H1 (cell line): ENCODE data around the gene FN3KRP. TPM values are rescaled to one million over a fixed set of nuclear protein-coding genes. Genes with fewer than 3 reads are reported as not detected.

Experiments
- CTCF ChIA-PET: fragments of 300-600 bp; sonication (Branson Sonifier 250); formaldehyde crosslinking; loops from one replicate; lab custom pipeline; 2021; ENCODE audit not compliant: partially characterized antibody; lab: Charles Lee
- POLR2A ChIA-PET: fragments of 300-600 bp; sonication (Branson Sonifier 250); formaldehyde crosslinking; loops from one replicate; lab custom pipeline; 2021; ENCODE audit warnings: inconsistent platforms; ENCODE audit not compliant: partially characterized antibody; lab: Charles Lee
- DNase-seq, 2 experiments: peaks; one replicate each; pipeline versions ENCODE4 v3.0.0 to v3.0.0-alpha.2; 2010 to 2022; ENCODE audit warnings: low spot score in 2 of 2, low read depth in 1 of 2, mixed read lengths in 1 of 2
- FAIRE-seq: peaks from 2 replicates; lab custom pipeline; 2011; peaks lifted over from hg19 to GRCh38; lab: Jason Lieb, UNC
- H2AFZ ChIP-seq: 2 replicates; pipeline ENCODE4 v1.8.1; 2012; ENCODE audit warnings: low read length, inconsistent platforms
- H2AK5ac ChIP-seq: 2 replicates; pipeline ENCODE4 v1.6.1; 2013; ENCODE audit warnings: low read depth, low read length
- H2BK120ac ChIP-seq: replicated peaks from 2 replicates; pipeline ENCODE3; 2013; ENCODE audit warnings: low read depth, low read length, inconsistent platforms
- H2BK12ac ChIP-seq: 2 replicates; pipeline ENCODE4 v1.6.1; 2013; ENCODE audit warnings: low read depth, low read length
- H2BK15ac ChIP-seq: 2 replicates; pipeline ENCODE4 v1.6.1; 2013; ENCODE audit warnings: low read length
- H2BK20ac ChIP-seq: 2 replicates; pipeline ENCODE4 v1.6.1; 2013; ENCODE audit warnings: low read length
- H2BK5ac ChIP-seq: 2 replicates; pipeline ENCODE4 v1.6.1; 2013; ENCODE audit warnings: low read depth, low read length
- H3K14ac ChIP-seq: 2 replicates; pipeline ENCODE4 v1.6.1; 2013; ENCODE audit warnings: inconsistent platforms; ENCODE audit not compliant: insufficient read length
- H3K18ac ChIP-seq: 2 replicates; pipeline ENCODE4 v1.6.1; 2013; ENCODE audit warnings: low read length; ENCODE audit errors: extremely low read depth
- H3K23ac ChIP-seq: 2 replicates; pipeline ENCODE4 v1.6.1; 2013; ENCODE audit warnings: inconsistent platforms; ENCODE audit not compliant: insufficient read length
- H3K23me2 ChIP-seq: 2 replicates; pipeline ENCODE4 v1.6.1; 2013; ENCODE audit warnings: low read depth, low read length
- H3K27ac ChIP-seq: 2 replicates; pipeline ENCODE4 v1.6.1; 2011; ENCODE audit warnings: low read depth, low read length, inconsistent platforms
- H3K27me3 ChIP-seq, 4 experiments: replicated peaks in 1 of 4; 1 replicate in 1 of 4; 2 replicates in 3 of 4; pipeline versions ENCODE4 v1.6.1 to v1.8.1; 2011 to 2013; ENCODE audit warnings: low read length in 3 of 4, mild to moderate bottlenecking in 3 of 4, inconsistent platforms in 2 of 4, mixed read lengths in 2 of 4, moderate library complexity in 1 of 4; ENCODE audit not compliant: control insufficient read depth in 3 of 4, insufficient read depth in 3 of 4; ENCODE audit errors: extremely low read depth in 1 of 4
- H3K36me3 ChIP-seq, 4 experiments: 2 replicates each; pipeline versions ENCODE4 v1.6.1 to v1.8.1; 2011 to 2013; ENCODE audit warnings: mild to moderate bottlenecking in 4 of 4, low read length in 3 of 4, moderate library complexity in 2 of 4, control low read depth in 1 of 4, inconsistent platforms in 1 of 4; ENCODE audit not compliant: insufficient read depth in 4 of 4, control insufficient read depth in 2 of 4
- H3K4ac ChIP-seq: replicated peaks from 2 replicates; pipeline ENCODE3; 2013; ENCODE audit warnings: low read length, low read depth, mixed read lengths, inconsistent platforms; ENCODE audit not compliant: insufficient read length
- H3K4me1 ChIP-seq, 4 experiments: replicated peaks in 1 of 4; 1 replicate in 1 of 4; 2 replicates in 3 of 4; pipeline versions ENCODE4 v1.6.1 to v1.8.1; 2011 to 2013; ENCODE audit warnings: low read length in 3 of 4, inconsistent platforms in 2 of 4, mixed read lengths in 1 of 4; ENCODE audit not compliant: insufficient read depth in 4 of 4, control insufficient read depth in 3 of 4
- H3K4me2 ChIP-seq, 2 experiments: 2 replicates each; pipeline versions ENCODE4 v1.6.1 to v1.8.1; 2011 to 2013; ENCODE audit warnings: low read depth in 2 of 2, low read length in 2 of 2, control low read depth in 1 of 2, inconsistent platforms in 1 of 2, mild to moderate bottlenecking in 1 of 2; ENCODE audit not compliant: insufficient read depth in 1 of 2
- H3K4me3 ChIP-seq, 4 experiments: fragments of 200-600, 300-600 bp in 1 of 4; sonication (generic), shearing (Covaris generic), sonication (Bioruptor Twin) in 1 of 4; 2 replicates each; pipeline versions ENCODE4 v1.5.1 to v1.8.1; 2011 to 2016; ENCODE audit warnings: low read length in 4 of 4, low read depth in 3 of 4, control low read depth in 2 of 4, inconsistent platforms in 2 of 4, mild to moderate bottlenecking in 2 of 4, mixed read lengths in 1 of 4, moderate library complexity in 1 of 4; ENCODE audit not compliant: insufficient read depth in 2 of 4; ENCODE audit errors: extremely low read depth in 1 of 4
- H3K56ac ChIP-seq: replicated peaks from 2 replicates; pipeline ENCODE3; 2013; ENCODE audit warnings: low read depth, mild to moderate bottlenecking, mixed read lengths, low read length, inconsistent platforms; ENCODE audit not compliant: insufficient read length
- H3K79me1 ChIP-seq: 2 replicates; pipeline ENCODE4 v1.6.1; 2013; ENCODE audit warnings: low read depth, low read length, control low read depth
- H3K79me2 ChIP-seq, 2 experiments: 2 replicates each; pipeline versions ENCODE4 v1.6.1 to v1.8.1; 2012 to 2013; ENCODE audit warnings: low read length in 2 of 2, mild to moderate bottlenecking in 2 of 2, inconsistent platforms in 1 of 2; ENCODE audit not compliant: insufficient read depth in 2 of 2, control insufficient read depth in 1 of 2
- H3K9ac ChIP-seq, 4 experiments: replicated peaks in 1 of 4; 1 replicate in 1 of 4; 2 replicates in 3 of 4; pipeline versions ENCODE4 v1.6.1 to v1.8.1; 2011 to 2013; ENCODE audit warnings: low read depth in 3 of 4, low read length in 3 of 4, control low read depth in 2 of 4, mild to moderate bottlenecking in 2 of 4, moderate library complexity in 2 of 4, inconsistent platforms in 1 of 4; ENCODE audit errors: extremely low read depth in 1 of 4
- H3K9me3 ChIP-seq, 2 experiments: 2 replicates each; pipeline versions ENCODE4 v1.6.1 to v1.8.1; 2012 to 2013; ENCODE audit warnings: mild to moderate bottlenecking in 2 of 2, moderate library complexity in 2 of 2, control low read depth in 1 of 2, inconsistent platforms in 1 of 2, low read depth in 1 of 2, low read length in 1 of 2, mixed read lengths in 1 of 2; ENCODE audit not compliant: insufficient read depth in 2 of 2
- H4K20me1 ChIP-seq, 2 experiments: replicated peaks in 1 of 2; 2 replicates each; pipeline versions ENCODE3 to v1.8.1; 2011 to 2013; ENCODE audit warnings: inconsistent platforms in 2 of 2, low read length in 2 of 2, mild to moderate bottlenecking in 1 of 2; ENCODE audit not compliant: insufficient read depth in 2 of 2, control insufficient read depth in 1 of 2
- H4K5ac ChIP-seq: 2 replicates; pipeline ENCODE4 v1.6.1; 2013; ENCODE audit warnings: low read length, low read depth, mixed read lengths, inconsistent platforms; ENCODE audit not compliant: insufficient read length
- H4K8ac ChIP-seq: 2 replicates; pipeline ENCODE4 v1.8.0; 2013; ENCODE audit warnings: mild to moderate bottlenecking, moderate library complexity, low read length, inconsistent platforms; ENCODE audit not compliant: insufficient read depth; ENCODE audit errors: extremely low read depth
- H4K91ac ChIP-seq: replicated peaks from 2 replicates; pipeline ENCODE3; 2013; ENCODE audit warnings: low read length, mixed read lengths, inconsistent platforms; ENCODE audit not compliant: insufficient read length
- CREB1 ChIP-seq: IDR thresholded peaks from 2 replicates; pipeline ENCODE4 v1.6.1; 2012; ENCODE audit warnings: inconsistent platforms
- CTBP2 ChIP-seq: IDR thresholded peaks from 2 replicates; pipeline ENCODE4 v1.7.0; 2011; ENCODE audit warnings: borderline replicate concordance, mild to moderate bottlenecking, moderate library complexity, mixed read lengths, low read length; ENCODE audit not compliant: insufficient read depth, insufficient read length
- JUND ChIP-seq: IDR thresholded peaks from 2 replicates; pipeline ENCODE4 v1.6.1; 2011; ENCODE audit warnings: mild to moderate bottlenecking, improper control_type of control experiment, low read length
- KDM1A ChIP-seq: fragments of 200-600, 300-600 bp; sonication (generic); IDR thresholded peaks from 2 replicates; pipeline ENCODE4 v1.7.1; 2016; ENCODE audit warnings: mild to moderate bottlenecking, low read length, borderline replicate concordance
- NRF1 ChIP-seq: IDR thresholded peaks from 2 replicates; pipeline ENCODE4 v1.6.1; 2011; ENCODE audit warnings: mild to moderate bottlenecking, low read depth, low read length, improper control_type of control experiment
- POLR2AphosphoS5 ChIP-seq: IDR thresholded peaks from 2 replicates; pipeline ENCODE4 v1.6.1; 2011; ENCODE audit warnings: low read depth, low read length
- SIN3A ChIP-seq, 2 experiments: IDR thresholded peaks in 1 of 2; conservative IDR thresholded peaks in 1 of 2; 2 replicates each; pipeline ENCODE4 v1.6.1; 2011 to 2012; ENCODE audit warnings: low read length in 2 of 2, improper control_type of control experiment in 1 of 2, low read depth in 1 of 2, mild to moderate bottlenecking in 1 of 2
- SIRT6 ChIP-seq: IDR thresholded peaks from one replicate; pipeline ENCODE4 v1.7.1; 2012; ENCODE audit warnings: low read length, inconsistent platforms
- SP2 ChIP-seq: IDR thresholded peaks from 2 replicates; pipeline ENCODE4 v1.6.1; 2012; ENCODE audit warnings: mild to moderate bottlenecking, low read length, inconsistent platforms
- TAF1 ChIP-seq: IDR thresholded peaks from 2 replicates; pipeline ENCODE4 v1.6.1; 2011; ENCODE audit warnings: mild to moderate bottlenecking, low read depth, low read length
- TAF7 ChIP-seq: optimal IDR thresholded peaks from 2 replicates; pipeline ENCODE3; 2011; ENCODE audit warnings: low read depth, mild to moderate bottlenecking, inconsistent platforms, low read length, moderate library complexity, borderline replicate concordance
- WGBS, 2 experiments: shearing (Covaris generic) in 1 of 2; methylation state at CpG; one replicate each; pipeline versions ENCODE4 v1.1.6 to v1.1.7; 2013 to 2015; ENCODE audit warnings: low lambda C conversion rate in 2 of 2, mixed read lengths in 2 of 2, inconsistent platforms in 1 of 2, low coverage in 1 of 2, missing lambda C conversion rate in 1 of 2; ENCODE audit not compliant: insufficient replicate concordance in 2 of 2, insufficient coverage in 1 of 2, insufficient read length in 1 of 2; ENCODE audit errors: extremely low coverage in 1 of 2, missing lambda C conversion rate in 1 of 2; 5-methylcytosine and 5-hydroxymethylcytosine counted together
- polyA plus RNA-seq, 7 experiments: library from polyadenylated mRNA; depleted of rRNA in 3 of 7; stranded (reverse) in 5 of 7; unstranded in 2 of 7; fragments of >200 nt in 5 of 7; fragments of 200-250 nt in 2 of 7; gene quantifications; 1 replicate in 5 of 7; 2 replicates in 1 of 7; 4 replicates in 1 of 7; pipeline versions ENCODE4 v1.2.1 to v1.2.3, GENCODE V29; 2011 to 2013; ENCODE audit warnings: missing spikeins in 2 of 7, mixed read lengths in 2 of 7
- total RNA-seq: library from RNA; stranded (reverse); fragmentation: NEBNext Ultra II Directional; extraction: Animal tissue kit (Norgen Biotek cat#: 25700); gene quantifications from 2 replicates; pipeline ENCODE4 v1.2.1, GENCODE V29; 2021
- TF ChIP-seq, protein P1 (sequence below): IDR thresholded peaks from 2 replicates; pipeline ENCODE4 v1.6.1; 2011; ENCODE audit warnings: low read length, improper control_type of control experiment

FN3KRP gene
- total and polyA plus RNA-seq, 2 of the 8 experiments (the other 6 are each of a cell fraction or from before 2014, with no cell fraction given), result 18.1 to 21.4 TPM

DNA sequence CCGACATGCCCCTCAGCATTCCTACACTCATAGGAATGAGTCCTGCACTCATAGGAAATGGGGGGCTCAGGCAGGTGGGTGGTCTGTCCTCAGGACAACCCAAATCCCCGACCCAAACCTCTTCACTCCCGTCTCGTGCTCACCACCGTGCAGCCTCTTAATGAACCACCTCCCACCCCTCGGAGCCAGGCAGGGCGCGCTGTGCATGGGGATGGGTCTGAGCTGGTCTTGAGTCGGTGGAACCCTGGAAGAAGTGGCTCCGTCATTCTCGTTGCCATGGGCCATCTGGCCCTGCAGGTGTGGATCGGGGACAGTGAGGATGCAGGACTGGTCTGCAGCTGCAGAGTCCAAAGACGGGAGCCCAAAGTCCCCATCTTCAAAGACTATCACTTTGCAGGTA is 11.6 kb upstream of the FN3KRP start:
- Histone ChIP-seq H3K56ac (no peak overlapping the region), H3K79me1 (no peaks in the 10 kb centered on the region), H3K36me3 (no peaks in the 10 kb centered on the region), H3K9me3 (no peaks in the 10 kb centered on the region), H3K27ac (no peak overlapping the region), H2AFZ (no peak overlapping the region), H3K4me3 (no peak overlapping the region), H2BK15ac (no peak overlapping the region), H4K5ac (no peak overlapping the region), H3K18ac (no peak overlapping the region), H4K8ac (no peak overlapping the region; the same call in 1 of the 2 replicates), H4K91ac (peak overlapping the region; percentile 27), H3K4me2 (no peak overlapping the region), H2AK5ac (no peak overlapping the region), H3K23me2 (no peaks in the 10 kb centered on the region), H3K4ac (no peak overlapping the region), H2BK120ac (no peak overlapping the region), H3K23ac (no peak overlapping the region), H2BK20ac (no peak overlapping the region), H2BK5ac (no peak overlapping the region), H4K20me1 (no peaks in the 10 kb centered on the region), H3K79me2 (no peaks in the 10 kb centered on the region), H3K4me1 (no peaks in the 10 kb centered on the region), H2BK12ac (no peak overlapping the region), H3K9ac (no peak overlapping the region), H3K27me3 (0 out of 7 replicates have a peak, but pooled peaks cover 0 to 5% (median 0%) of the 10 kb centered on the region in 4 experiments), H3K14ac (no peak overlapping the region)
- DNase-seq (no peak), FAIRE-seq (no peak)
- WGBS, 2 experiments, result 78% methylated on average over 13 of the region's 13 CpGs; no CpG with 5 or more reads in 1 of the 2 experiments
- ChIA-PET POLR2A (interaction anchor here (1.1 kb wide), 1 partner anchor 10 kb away, joined by 3 read pairs; no protein-coding TSS in a partner anchor), CTCF (interaction anchor here (1.9 kb wide), 1 partner anchor 71 kb away, joined by 4 read pairs; no protein-coding TSS in a partner anchor)
- TF ChIP-seq KDM1A (no peak), TAF7 (no peak), SIN3A (conservative IDR thresholded peaks at IDR 0.05 in 1 of 2, IDR thresholded peaks at IDR 0.05 in 1 of 2; ENCODE audit: low read depth in 1 of 2, low read length in 2 of 2) (no peak), POLR2AphosphoS5 (no peak), SIRT6 (no peak), SP2 (no peak), JUND (no peak), NRF1 (no peak), TAF1 (no peak), CTBP2 (no peak), CREB1 (no peak)
- TF ChIP-seq, protein P1, sequence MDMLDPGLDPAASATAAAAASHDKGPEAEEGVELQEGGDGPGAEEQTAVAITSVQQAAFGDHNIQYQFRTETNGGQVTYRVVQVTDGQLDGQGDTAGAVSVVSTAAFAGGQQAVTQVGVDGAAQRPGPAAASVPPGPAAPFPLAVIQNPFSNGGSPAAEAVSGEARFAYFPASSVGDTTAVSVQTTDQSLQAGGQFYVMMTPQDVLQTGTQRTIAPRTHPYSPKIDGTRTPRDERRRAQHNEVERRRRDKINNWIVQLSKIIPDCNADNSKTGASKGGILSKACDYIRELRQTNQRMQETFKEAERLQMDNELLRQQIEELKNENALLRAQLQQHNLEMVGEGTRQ, result no peak
